ENCODE measurements around the gene NOA1.

DNA sequence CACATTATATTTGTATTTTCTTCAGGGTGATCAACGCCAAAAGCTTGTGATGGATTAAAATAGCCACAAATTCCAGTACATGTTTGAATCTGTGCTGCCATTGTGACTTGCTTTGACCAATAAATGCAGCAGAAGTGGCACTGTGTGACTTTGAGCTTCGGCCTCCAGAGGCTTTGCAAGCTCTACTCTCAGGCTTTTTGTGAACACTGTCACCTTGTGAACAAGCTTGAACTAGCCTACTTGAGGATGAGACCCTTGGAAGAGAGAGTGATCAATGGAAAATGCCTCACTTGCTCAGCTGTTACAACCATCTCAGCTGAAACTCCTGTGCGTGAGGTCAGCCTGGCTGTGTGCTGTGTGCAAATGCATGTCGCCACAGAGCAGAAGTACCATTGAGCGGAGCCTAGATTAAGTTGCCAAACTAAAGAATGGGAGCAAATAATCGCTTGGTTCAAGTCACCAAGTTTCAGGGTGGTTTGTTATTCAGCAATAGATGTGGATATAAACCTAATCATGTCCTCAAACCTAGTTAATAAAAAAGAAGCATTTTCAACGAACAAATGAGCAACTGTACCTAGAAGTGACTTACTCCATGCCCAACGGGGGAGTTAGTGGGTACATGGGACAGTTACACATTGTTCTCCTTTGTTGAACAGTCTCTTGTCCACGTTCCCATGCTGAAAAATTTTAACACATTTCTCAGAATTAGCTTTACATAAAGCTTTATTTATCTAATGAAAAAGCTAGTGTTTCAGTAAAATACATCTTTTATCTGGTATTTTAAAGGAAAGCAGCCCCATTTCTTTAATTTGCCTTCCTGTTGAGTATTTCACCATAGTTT is 23.5 kb downstream of the NOA1 start:
- TF ChIP-seq POLR2A (IDR thresholded peaks at IDR 0.05) (no peak), CTCF (IDR thresholded peaks at IDR 0.05 in 4 of 5, conservative IDR thresholded peaks at IDR 0.05 in 1 of 5) (no peak)
